MM.1S (cell line): ENCODE results near the gene PBX4.

Experiments used
- DNase-seq: peaks from one replicate; pipeline ENCODE4 v3.0.0-alpha.2; 2015
- H2AFZ ChIP-seq: fragments of 300-600 bp; sonication (generic); 2 replicates; pipeline ENCODE4 v1.6.0; 2016; ENCODE audit warnings: antibody characterized with exemption, low read length
- H3F3A ChIP-seq: fragments of 300-600 bp; sonication (generic); 2 replicates; pipeline ENCODE4 v1.6.1; 2016; ENCODE audit warnings: mild to moderate bottlenecking, antibody characterized with exemption, low read length, moderate library complexity, mixed read lengths; ENCODE audit not compliant: insufficient read depth
- H3K27ac ChIP-seq: fragments of 300-600 bp; sonication (generic); 2 replicates; pipeline ENCODE4 v1.5.1; 2016; ENCODE audit warnings: mild to moderate bottlenecking, low read length
- H3K27me3 ChIP-seq: fragments of 300-600 bp; sonication (generic); replicated peaks from 2 replicates; pipeline ENCODE4 v1.6.0; 2016; ENCODE audit warnings: low read length; ENCODE audit not compliant: insufficient read depth
- H3K36me3 ChIP-seq: fragments of 300-600 bp; sonication (generic); replicated peaks from 2 replicates; pipeline ENCODE4 v1.6.1; 2016; ENCODE audit warnings: mild to moderate bottlenecking, low read length, mixed read lengths; ENCODE audit not compliant: insufficient read depth
- H3K4me1 ChIP-seq: fragments of 300-600 bp; sonication (generic); 2 replicates; pipeline ENCODE4 v1.6.1; 2016; ENCODE audit warnings: low read length, mixed read lengths
- H3K4me2 ChIP-seq: fragments of 300-600 bp; sonication (generic); 2 replicates; pipeline ENCODE4 v1.6.0; 2016; ENCODE audit warnings: low read depth, low read length
- H3K4me3 ChIP-seq: fragments of 300-600 bp; sonication (generic); 2 replicates; pipeline ENCODE4 v1.5.1; 2016; ENCODE audit warnings: low read length, mixed read lengths
- H3K79me2 ChIP-seq: fragments of 300-600 bp; sonication (generic); 2 replicates; pipeline ENCODE4 v1.6.1; 2016; ENCODE audit warnings: mixed run types, low read length, mixed read lengths
- H3K9ac ChIP-seq: fragments of 300-600 bp; sonication (generic); 2 replicates; pipeline ENCODE4 v1.6.1; 2016; ENCODE audit warnings: low read length, mixed read lengths
- H3K9me2 ChIP-seq: fragments of 300-600 bp; sonication (generic); replicated peaks from 2 replicates; pipeline ENCODE4 v1.6.1; 2016; ENCODE audit warnings: mild to moderate bottlenecking, low read length, mixed read lengths; ENCODE audit not compliant: insufficient read depth
- H3K9me3 ChIP-seq: fragments of 300-600 bp; sonication (generic); replicated peaks from 2 replicates; pipeline ENCODE4 v1.6.1; 2016; ENCODE audit warnings: mild to moderate bottlenecking, low read length, mixed read lengths; ENCODE audit not compliant: insufficient read depth
- H4K20me1 ChIP-seq: fragments of 300-600 bp; sonication (generic); 2 replicates; pipeline ENCODE4 v1.6.1; 2016; ENCODE audit warnings: mild to moderate bottlenecking, low read length, moderate library complexity, mixed read lengths; ENCODE audit not compliant: insufficient read depth
- CTCF ChIP-seq: fragments of 300-600 bp; sonication (generic); IDR thresholded peaks from 2 replicates; pipeline ENCODE4 v1.5.1; 2016; ENCODE audit warnings: antibody characterized with exemption, low read length, mixed read lengths
- EZH2 ChIP-seq: fragments of 300-600 bp; sonication (generic); optimal IDR thresholded peaks from 2 replicates; pipeline ENCODE3; 2017; ENCODE audit warnings: low read depth, mild to moderate bottlenecking, antibody characterized with exemption, low read length, mixed read lengths
- EZH2phosphoT487 ChIP-seq: fragments of 300-600 bp; sonication (generic); IDR thresholded peaks from 2 replicates; pipeline ENCODE4 v1.6.1; 2018; ENCODE audit warnings: antibody characterized with exemption, low read length

PBX4 gene

GRCh38 chr19:19654441-19654840, 36.0 kb upstream of the PBX4 start:
- no peaks in the 10 kb centered on the region for H3K9me3 ChIP-seq

GRCh38 chr19:19653597-19654147, 35.2 kb upstream of the PBX4 start:
- H3K36me3 ChIP-seq: no peaks in the 10 kb centered on the region; the same call in 1 of the 2 replicates
- no peak overlapping the region for H3K9ac ChIP-seq
- H3K4me1 ChIP-seq: no peaks in the 10 kb centered on the region
- no peak for DNase-seq
- no peak overlapping the region for H2AFZ ChIP-seq
- H3K9me3 ChIP-seq: no peaks in the 10 kb centered on the region
- H3K4me2 ChIP-seq: no peak overlapping the region
- no peaks in the 10 kb centered on the region for H3F3A ChIP-seq
- no peak for TF ChIP-seq EZH2phosphoT487
- no peak for TF ChIP-seq EZH2
- TF ChIP-seq CTCF: no peak
- H3K27me3 ChIP-seq: no peaks in the 10 kb centered on the region
- H3K4me3 ChIP-seq: no peak overlapping the region
- H3K79me2 ChIP-seq: 0 out of 2 replicates have a peak, but pooled peaks cover 3% of the 10 kb centered on the region
- no peaks in the 10 kb centered on the region for H4K20me1 ChIP-seq
- no peaks in the 10 kb centered on the region for H3K9me2 ChIP-seq
- no peak overlapping the region for H3K27ac ChIP-seq

More at GRCh38 chr19:19654441-19654840, 36.0 kb upstream of the PBX4 start:
- TF ChIP-seq EZH2: no peak
- no peak for TF ChIP-seq CTCF
- TF ChIP-seq EZH2phosphoT487: no peak
- Histone ChIP-seq H3K4me2 (no peak overlapping the region), H3K27ac (no peak overlapping the region), H3K27me3 (no peaks in the 10 kb centered on the region), H3K4me3 (no peak overlapping the region), H3K36me3 (no peaks in the 10 kb centered on the region; the same call in none of the 2 replicates), H3K9me2 (no peaks in the 10 kb centered on the region), H4K20me1 (no peaks in the 10 kb centered on the region), H3K4me1 (no peaks in the 10 kb centered on the region), H3K9ac (no peak overlapping the region), H3K79me2 (peaks cover 3% of the 10 kb centered on the region; the same call in 1 of the 2 replicates), H2AFZ (no peak overlapping the region), H3F3A (no peaks in the 10 kb centered on the region)
- DNase-seq: no peak

GRCh38 chr19:19652482-19653295, 34.2 kb upstream of the PBX4 start:
- no peak overlapping the region for H2AFZ ChIP-seq
- H3K27me3 ChIP-seq: no peaks in the 10 kb centered on the region
- H3F3A ChIP-seq: no peaks in the 10 kb centered on the region
- H3K4me3 ChIP-seq: no peak overlapping the region
- H3K79me2 ChIP-seq: no peaks in the 10 kb centered on the region
- H3K9me3 ChIP-seq: no peaks in the 10 kb centered on the region
- no peak overlapping the region for H3K4me2 ChIP-seq
- no peak overlapping the region for H3K27ac ChIP-seq
- DNase-seq: no peak
- H3K9ac ChIP-seq: no peak overlapping the region
- H4K20me1 ChIP-seq: no peaks in the 10 kb centered on the region
- no peaks in the 10 kb centered on the region for H3K4me1 ChIP-seq
- H3K36me3 ChIP-seq: no peaks in the 10 kb centered on the region; the same call in 1 of the 2 replicates
- no peaks in the 10 kb centered on the region for H3K9me2 ChIP-seq
- TF ChIP-seq EZH2phosphoT487: no peak
- no peak for TF ChIP-seq CTCF
- TF ChIP-seq EZH2: no peak
